ENCODE results near the gene CCDC141.

The CCDC141 gene

GRCh38 chr2:178819992-178820391 lies 229.9 kb downstream of the CCDC141 start:
- no peak overlapping the region for H3K4me3 ChIP-seq (replicated peaks; ENCODE audit: low read depth, low read length)
- no peak for DNase-seq (ENCODE audit: extremely low read depth, low read depth)
- no peak for TF ChIP-seq CTCF (IDR thresholded peaks at IDR 0.05; ENCODE audit: low read depth, low read length, missing control alignments)

- TF ChIP-seq CTCF (IDR thresholded peaks at IDR 0.05; ENCODE audit: low read depth, low read length, missing control alignments): no peak
- H3K4me3 ChIP-seq (replicated peaks; ENCODE audit: low read depth, low read length): no peak overlapping the region
- DNase-seq (ENCODE audit: extremely low read depth, low read depth): no peak
Observed at GRCh38 chr2:178819147-178819875, 230.6 kb downstream of the CCDC141 start.

- no peak overlapping the region for H3K4me3 ChIP-seq (replicated peaks; ENCODE audit: low read depth, low read length)
- no peak for TF ChIP-seq CTCF (IDR thresholded peaks at IDR 0.05; ENCODE audit: low read depth, low read length, missing control alignments)
- DNase-seq (ENCODE audit: extremely low read depth, low read depth): no peak
Observed at GRCh38 chr2:178811901-178812300, 238.0 kb downstream of the CCDC141 start.

GRCh38 chr2:178811045-178811444 lies 238.9 kb downstream of the CCDC141 start:
- DNase-seq (ENCODE audit: extremely low read depth, low read depth): no peak
- TF ChIP-seq CTCF (IDR thresholded peaks at IDR 0.05; ENCODE audit: low read depth, low read length, missing control alignments): no peak
- no peak overlapping the region for H3K4me3 ChIP-seq (replicated peaks; ENCODE audit: low read depth, low read length)

GRCh38 chr2:178810422-178810821 lies 239.5 kb downstream of the CCDC141 start:
- DNase-seq (ENCODE audit: extremely low read depth, low read depth): no peak
- H3K4me3 ChIP-seq (replicated peaks; ENCODE audit: low read depth, low read length): no peak overlapping the region
- TF ChIP-seq CTCF (IDR thresholded peaks at IDR 0.05; ENCODE audit: low read depth, low read length, missing control alignments): no peak

GRCh38 chr2:178807227-178808008 lies 242.5 kb downstream of the CCDC141 start, which contains the start of gene TTN:
Gene TTN, minus strand, starts transcription at chr2:178807423. Its CDS starts 2,781 bp downstream, at chr2:178804642.
- DNase-seq (ENCODE audit: extremely low read depth, low read depth): no peak
- TF ChIP-seq CTCF (IDR thresholded peaks at IDR 0.05; ENCODE audit: low read depth, low read length, missing control alignments): no peak
- H3K4me3 ChIP-seq (replicated peaks; ENCODE audit: low read depth, low read length): no peak within 1 kb of the TSS

Data from HFF-Myc (cell line).